ENCODE measurements around the gene FTSJ1.
"Not testable (repeated sequence)": the region's sequence is repeated elsewhere in the genome, so short reads cannot be mapped to it uniquely, and the experiment has no call there.

Gene FTSJ1, protein sequence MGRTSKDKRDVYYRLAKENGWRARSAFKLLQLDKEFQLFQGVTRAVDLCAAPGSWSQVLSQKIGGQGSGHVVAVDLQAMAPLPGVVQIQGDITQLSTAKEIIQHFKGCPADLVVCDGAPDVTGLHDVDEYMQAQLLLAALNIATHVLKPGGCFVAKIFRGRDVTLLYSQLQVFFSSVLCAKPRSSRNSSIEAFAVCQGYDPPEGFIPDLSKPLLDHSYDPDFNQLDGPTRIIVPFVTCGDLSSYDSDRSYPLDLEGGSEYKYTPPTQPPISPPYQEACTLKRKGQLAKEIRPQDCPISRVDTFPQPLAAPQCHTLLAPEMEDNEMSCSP

DNA sequence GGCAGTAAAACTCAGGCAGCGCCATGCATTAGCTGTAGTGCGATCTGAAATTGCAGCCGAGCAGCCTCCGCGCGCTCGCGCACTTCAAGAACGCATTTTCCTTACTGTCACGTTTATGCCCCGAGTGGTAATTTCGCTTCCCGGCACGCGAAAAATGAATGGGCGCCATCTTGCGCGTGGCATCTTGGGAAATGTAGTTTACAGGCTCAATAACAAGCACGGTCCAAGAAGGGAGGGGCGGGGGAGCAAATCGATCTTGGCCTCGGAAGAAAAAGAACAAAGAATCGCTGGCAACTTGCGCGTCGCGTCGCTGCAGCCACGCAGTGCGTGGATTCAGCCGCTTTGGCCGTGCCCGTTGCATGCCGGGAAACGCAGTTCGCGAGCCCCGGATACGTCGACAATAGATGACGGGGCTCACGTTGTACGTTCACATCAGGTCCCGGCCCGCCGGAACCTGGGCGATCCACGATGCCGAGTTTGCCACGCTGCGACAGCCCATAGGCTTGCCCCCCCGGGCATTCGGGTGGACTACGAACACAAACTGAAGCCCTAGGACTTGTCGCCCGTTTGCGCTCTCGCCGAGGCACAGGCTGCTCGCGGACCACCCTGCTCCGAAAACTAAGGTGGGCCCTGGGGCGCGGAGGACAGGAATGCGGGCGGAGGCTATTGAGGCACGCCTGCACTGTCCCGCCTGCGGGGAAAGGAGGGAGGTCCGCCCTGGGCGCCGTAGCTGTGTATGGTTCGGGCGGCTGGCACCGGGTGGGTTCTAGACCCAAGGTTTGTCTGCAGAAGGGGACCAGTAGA lies at the start of gene FTSJ1:
Gene FTSJ1, plus strand, starts transcription at position 426 of the 804 bp plus-strand sequence. CDS start 1,849 bp downstream, outside the sequence.
- in situ Hi-C loops (cut with HindIII; ENCODE audit: low sequenced_read_pairs) = no loop called here
- peak; percentile 95 for DNase-seq (ENCODE audit: low read depth, low spot score)
- TF ChIP-seq, protein P1, sequence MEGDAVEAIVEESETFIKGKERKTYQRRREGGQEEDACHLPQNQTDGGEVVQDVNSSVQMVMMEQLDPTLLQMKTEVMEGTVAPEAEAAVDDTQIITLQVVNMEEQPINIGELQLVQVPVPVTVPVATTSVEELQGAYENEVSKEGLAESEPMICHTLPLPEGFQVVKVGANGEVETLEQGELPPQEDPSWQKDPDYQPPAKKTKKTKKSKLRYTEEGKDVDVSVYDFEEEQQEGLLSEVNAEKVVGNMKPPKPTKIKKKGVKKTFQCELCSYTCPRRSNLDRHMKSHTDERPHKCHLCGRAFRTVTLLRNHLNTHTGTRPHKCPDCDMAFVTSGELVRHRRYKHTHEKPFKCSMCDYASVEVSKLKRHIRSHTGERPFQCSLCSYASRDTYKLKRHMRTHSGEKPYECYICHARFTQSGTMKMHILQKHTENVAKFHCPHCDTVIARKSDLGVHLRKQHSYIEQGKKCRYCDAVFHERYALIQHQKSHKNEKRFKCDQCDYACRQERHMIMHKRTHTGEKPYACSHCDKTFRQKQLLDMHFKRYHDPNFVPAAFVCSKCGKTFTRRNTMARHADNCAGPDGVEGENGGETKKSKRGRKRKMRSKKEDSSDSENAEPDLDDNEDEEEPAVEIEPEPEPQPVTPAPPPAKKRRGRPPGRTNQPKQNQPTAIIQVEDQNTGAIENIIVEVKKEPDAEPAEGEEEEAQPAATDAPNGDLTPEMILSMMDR (IDR thresholded peaks at IDR 0.05; ENCODE audit: low read depth, low read length) = no peak
- H3K4me3 ChIP-seq (ENCODE audit: low read depth, low read length) = peak within 1 kb of the TSS; percentile 80

DNA sequence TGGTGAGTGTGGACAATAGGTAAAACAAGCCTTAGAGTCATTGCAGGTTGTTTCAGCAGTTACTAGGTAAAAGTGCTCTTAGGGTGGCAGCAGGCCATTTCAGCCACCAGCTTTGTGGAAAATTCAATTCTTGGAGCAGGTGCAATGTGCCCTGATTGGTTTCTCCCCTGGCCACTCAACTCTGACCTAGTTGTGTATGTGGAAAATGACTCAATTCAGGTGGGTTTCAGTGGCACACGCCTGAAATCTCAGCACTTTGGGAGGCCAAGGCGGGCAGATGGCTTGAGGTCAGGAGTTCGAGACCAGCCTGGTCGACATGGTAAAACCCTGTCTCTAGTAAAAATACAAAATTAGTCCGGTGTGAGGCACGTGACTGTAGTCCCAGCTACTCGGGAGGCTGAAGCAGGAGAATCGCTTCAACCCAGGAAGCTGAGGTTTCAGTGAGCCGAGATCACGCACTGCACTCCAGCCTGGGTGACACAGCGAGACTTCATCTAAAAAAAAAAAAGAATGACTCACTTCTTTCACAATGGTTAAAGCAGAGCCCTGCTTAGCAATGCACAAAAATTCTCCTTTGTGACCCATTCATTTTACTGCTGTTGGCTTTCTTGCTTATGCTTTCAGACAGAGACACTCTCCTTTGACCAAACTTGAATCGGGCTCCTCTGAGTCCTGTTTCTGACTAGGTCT lies 48.8 kb upstream of the FTSJ1 start:
- H3K4me3 ChIP-seq (ENCODE audit: low read depth, low read length); in situ Hi-C loops (cut with HindIII; ENCODE audit: low sequenced_read_pairs): not testable (repeated sequence)

DNA sequence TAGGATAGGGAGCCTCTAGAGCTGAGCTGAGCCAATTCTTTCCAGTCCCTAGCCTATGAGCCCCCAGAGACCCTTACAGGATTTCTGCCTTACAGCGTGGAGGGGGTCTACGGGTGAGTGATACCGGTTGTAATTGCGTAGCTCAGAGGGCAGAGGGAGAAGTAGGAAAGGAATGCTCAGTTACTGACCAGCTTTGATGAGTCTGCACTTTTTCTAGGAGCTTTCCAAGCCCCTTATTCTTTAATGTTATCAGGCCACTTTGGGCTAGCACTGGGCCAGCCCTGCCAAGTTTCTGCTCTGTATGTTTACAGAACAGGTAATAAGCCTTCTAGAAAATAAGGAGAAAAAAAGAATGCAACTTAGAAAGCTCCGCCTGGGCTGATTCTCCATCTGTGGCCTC lies 46.4 kb upstream of the FTSJ1 start:
- DNase-seq (ENCODE audit: low read depth, low spot score); in situ Hi-C loops (cut with HindIII; ENCODE audit: low sequenced_read_pairs); H3K4me3 ChIP-seq (ENCODE audit: low read depth, low read length): not testable (repeated sequence)

More for the DNA sequence above, 48.8 kb upstream of the FTSJ1 start:
- not testable (repeated sequence) for DNase-seq (ENCODE audit: low read depth, low spot score)

DNA sequence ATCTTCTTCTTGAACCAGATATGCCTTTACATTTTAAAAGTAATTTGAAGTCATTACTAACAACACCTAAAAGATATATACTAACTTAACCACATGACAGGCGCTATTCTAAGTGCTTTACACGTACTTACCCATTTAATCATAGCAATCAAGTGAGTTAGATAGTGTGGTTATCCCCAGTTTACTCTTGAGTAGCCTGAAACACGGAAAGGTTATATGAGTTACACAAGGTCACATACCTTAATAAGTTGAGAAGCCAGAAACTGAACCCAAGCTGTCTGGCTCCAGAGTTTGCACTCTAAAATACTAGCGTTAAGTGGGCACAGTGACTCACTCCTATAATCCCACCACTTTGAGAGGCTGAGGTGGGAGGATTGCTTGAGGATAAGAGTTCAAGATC lies 45.8 kb upstream of the FTSJ1 start:
- in situ Hi-C loops (cut with HindIII; ENCODE audit: low sequenced_read_pairs); H3K4me3 ChIP-seq (ENCODE audit: low read depth, low read length); DNase-seq (ENCODE audit: low read depth, low spot score): not testable (repeated sequence)

DNA sequence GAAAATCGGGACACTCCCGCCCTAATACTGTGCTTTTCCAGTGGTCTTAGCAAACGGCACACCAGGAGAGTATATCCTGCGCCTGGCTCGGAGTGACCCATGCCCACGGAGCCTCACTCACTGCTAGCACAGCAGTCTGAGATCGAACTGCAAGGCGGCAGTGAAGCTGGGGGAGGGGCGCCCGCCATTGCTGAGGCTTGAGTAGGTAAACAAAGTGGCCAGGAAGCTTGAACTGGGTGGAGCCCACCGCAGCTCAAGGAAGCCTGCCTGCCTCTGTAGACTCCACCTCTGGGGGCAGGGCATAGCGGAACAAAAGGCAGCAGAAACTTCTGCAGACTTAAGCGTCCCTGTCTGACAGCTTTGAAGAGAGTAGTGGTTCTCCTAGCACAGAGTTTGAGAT lies 42.3 kb upstream of the FTSJ1 start:
- H3K4me3 ChIP-seq (ENCODE audit: low read depth, low read length); in situ Hi-C loops (cut with HindIII; ENCODE audit: low sequenced_read_pairs); DNase-seq (ENCODE audit: low read depth, low spot score): not testable (repeated sequence)

DNA sequence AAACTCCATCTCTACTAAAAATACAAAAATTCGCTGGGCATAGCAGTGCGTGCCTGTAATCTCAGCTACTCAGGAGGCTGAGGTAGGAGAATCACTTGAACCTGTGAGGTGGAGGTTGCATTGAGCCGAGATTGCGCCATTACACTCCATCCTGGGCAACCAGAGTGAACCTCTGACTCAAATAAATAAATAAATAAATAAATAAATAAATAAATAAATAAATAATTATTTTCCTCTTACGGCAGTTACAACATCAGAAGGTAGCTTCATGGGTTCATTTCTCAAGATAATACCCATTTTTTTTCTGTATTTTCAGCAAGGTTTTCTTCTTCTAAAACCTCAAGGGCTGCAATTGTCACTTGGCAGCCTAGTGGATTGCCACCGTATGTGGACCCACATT lies 28.8 kb upstream of the FTSJ1 start:
- H3K4me3 ChIP-seq (ENCODE audit: low read depth, low read length); in situ Hi-C loops (cut with HindIII; ENCODE audit: low sequenced_read_pairs); DNase-seq (ENCODE audit: low read depth, low spot score): not testable (repeated sequence)

DNA sequence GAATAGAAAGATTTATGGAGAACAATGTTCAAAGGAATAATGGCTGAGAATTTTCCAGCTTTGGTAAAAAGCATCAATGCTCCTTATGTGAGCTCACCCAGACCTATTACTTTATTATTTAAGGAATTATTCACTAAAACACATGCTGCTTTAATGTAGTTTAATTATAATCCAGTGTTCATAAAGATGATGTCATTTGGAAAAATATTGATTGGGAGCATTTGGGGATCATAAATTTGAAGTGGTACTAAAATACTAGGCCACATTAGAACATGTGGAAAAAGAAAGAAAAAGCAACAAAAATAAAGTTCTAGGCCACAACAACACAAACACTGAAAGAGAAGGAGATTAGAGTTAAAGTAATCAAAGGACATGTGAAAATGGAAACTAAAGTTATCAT lies 25.9 kb upstream of the FTSJ1 start:
- no peak overlapping the region for H3K4me3 ChIP-seq (ENCODE audit: low read depth, low read length)
- TF ChIP-seq, protein P1 (IDR thresholded peaks at IDR 0.05; ENCODE audit: low read depth, low read length) = no peak
- in situ Hi-C loops (cut with HindIII; ENCODE audit: low sequenced_read_pairs) = no loop called here
- DNase-seq (ENCODE audit: low read depth, low spot score) = no peak

DNA sequence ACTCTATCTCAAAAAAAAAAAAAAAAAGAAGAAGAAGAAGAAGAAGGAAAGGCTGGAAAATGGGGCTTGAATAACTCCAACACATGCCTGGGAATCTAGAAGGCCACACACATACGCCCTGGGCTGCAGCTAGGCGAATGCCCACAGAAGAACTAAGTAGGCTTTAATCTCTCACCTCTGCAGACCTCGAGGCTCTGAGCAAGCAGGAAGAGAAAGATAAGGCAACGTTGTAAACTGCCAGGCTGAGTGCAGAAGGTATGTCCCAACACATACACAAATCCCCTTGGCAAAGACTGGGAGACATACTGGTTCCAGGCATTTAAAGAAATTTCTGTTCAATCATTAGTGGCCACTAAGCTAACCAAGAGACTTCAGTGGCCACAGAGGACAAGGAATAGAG lies 24.3 kb upstream of the FTSJ1 start:
- no peak overlapping the region for H3K4me3 ChIP-seq (ENCODE audit: low read depth, low read length)
- TF ChIP-seq, protein P1 (IDR thresholded peaks at IDR 0.05; ENCODE audit: low read depth, low read length) = no peak
- in situ Hi-C loops (cut with HindIII; ENCODE audit: low sequenced_read_pairs) = no loop called here
- DNase-seq (ENCODE audit: low read depth, low spot score) = no peak
